Endothelial cell of umbilical vein (primary cell): ENCODE measurements around the gene LOXHD1. TPM values are rescaled to one million over a fixed set of nuclear protein-coding genes. Genes with fewer than 3 reads are reported as not detected.

Source experiments
- BruUV-seq: library from RNA; stranded (reverse); fragments of 400-500 nt; replicated peaks from 2 replicates; lab custom pipeline; 2021; lab: Mats Ljungman, UMichigan
- CTCF ChIA-PET: fragments of 300-600, 350-600 bp; sonication (Branson Sonifier 250); formaldehyde crosslinking; loops from one replicate; lab custom pipeline; 2021; ENCODE audit warnings: antibody characterized with exemption, inconsistent platforms; lab: Charles Lee
- POLR2A ChIA-PET: fragments of 300-600, 350-600 bp; sonication (Branson Sonifier 250); formaldehyde crosslinking; loops from one replicate; lab custom pipeline; 2021; ENCODE audit warnings: antibody characterized with exemption, inconsistent platforms; lab: Charles Lee
- DNase-seq: peaks from one replicate; pipeline ENCODE4 v3.0.0-alpha.2; 2011; ENCODE audit warnings: low read depth, low spot score
- FAIRE-seq: peaks from 2 replicates; lab custom pipeline; 2011; peaks lifted over from hg19 to GRCh38; lab: Jason Lieb, UNC
- H2AFZ ChIP-seq: 2 replicates; pipeline ENCODE4 v1.6.0; 2012; ENCODE audit warnings: low read depth, low read length, control low read depth, inconsistent platforms
- H3K27ac ChIP-seq: 2 replicates; pipeline ENCODE4 v1.5.1; 2011; ENCODE audit warnings: low read depth, mild to moderate bottlenecking, control low read depth, low read length, moderate library complexity; ENCODE audit not compliant: insufficient read depth
- H3K27me3 ChIP-seq, 2 experiments: 2 replicates each; pipeline versions ENCODE4 v1.6.0 to v1.6.1; 2011; ENCODE audit warnings: low read length in 2 of 2, mixed read lengths in 1 of 2; ENCODE audit not compliant: control insufficient read depth in 2 of 2, insufficient read depth in 2 of 2
- H3K36me3 ChIP-seq, 2 experiments: 2 replicates in 1 of 2; 3 replicates in 1 of 2; pipeline ENCODE4 v1.5.1; 2011; ENCODE audit warnings: low read length in 2 of 2, mild to moderate bottlenecking in 1 of 2, moderate library complexity in 1 of 2; ENCODE audit not compliant: control insufficient read depth in 2 of 2, insufficient read depth in 2 of 2; ENCODE audit errors: extremely low read depth in 1 of 2
- H3K4me1 ChIP-seq: 3 replicates; pipeline ENCODE4 v1.5.1; 2011; ENCODE audit warnings: mild to moderate bottlenecking, low read length; ENCODE audit not compliant: control insufficient read depth, insufficient read depth; ENCODE audit errors: extremely low read depth
- H3K4me2 ChIP-seq: 2 replicates; pipeline ENCODE4 v1.6.1; 2011; ENCODE audit warnings: low read length, control low read depth, mixed read lengths; ENCODE audit not compliant: insufficient read depth
- H3K4me3 ChIP-seq, 3 experiments: fragments of 200-600 bp in 1 of 3; sonication (generic), shearing (Covaris generic) in 1 of 3; replicated peaks in 1 of 3; 2 replicates each; pipeline ENCODE4 v1.5.1; 2011 to 2016; ENCODE audit warnings: control low read depth in 3 of 3, low read length in 3 of 3, mild to moderate bottlenecking in 2 of 3, inconsistent platforms in 1 of 3, low read depth in 1 of 3, moderate library complexity in 1 of 3; ENCODE audit not compliant: insufficient read depth in 1 of 3
- H3K79me2 ChIP-seq: 2 replicates; pipeline ENCODE4 v1.6.0; 2012; ENCODE audit warnings: low read length, inconsistent platforms; ENCODE audit not compliant: control insufficient read depth, insufficient read depth
- H3K9ac ChIP-seq: replicated peaks from 2 replicates; pipeline ENCODE3; 2011; ENCODE audit warnings: low read length, control low read depth; ENCODE audit not compliant: insufficient read depth; ENCODE audit errors: extremely low read depth
- H3K9me1 ChIP-seq: replicated peaks from 3 replicates; pipeline ENCODE4 v1.6.0; 2011; ENCODE audit warnings: mild to moderate bottlenecking, low read length; ENCODE audit not compliant: control insufficient read depth, insufficient read depth; ENCODE audit errors: extremely low read depth
- H3K9me3 ChIP-seq: replicated peaks from 2 replicates; pipeline ENCODE4 v1.5.1; 2012; ENCODE audit warnings: low read length, inconsistent platforms; ENCODE audit not compliant: control insufficient read depth, insufficient read depth
- H4K20me1 ChIP-seq: replicated peaks from 2 replicates; pipeline ENCODE3; 2011; ENCODE audit warnings: mild to moderate bottlenecking, low read length; ENCODE audit not compliant: control insufficient read depth, insufficient read depth; ENCODE audit errors: extremely low read depth
- CTCF ChIP-seq, 2 donors: IDR thresholded peaks; 1 replicate in 1 of 2; 2 replicates in 1 of 2; pipeline ENCODE4 v1.5.1; 2011; ENCODE audit warnings: low read length in 2 of 2, mild to moderate bottlenecking in 2 of 2, moderate library complexity in 2 of 2, control low read depth in 1 of 2, inconsistent platforms in 1 of 2, low read depth in 1 of 2; ENCODE audit not compliant: insufficient read depth in 1 of 2; ENCODE audit errors: extremely low read depth in 1 of 2
- EZH2 ChIP-seq: IDR thresholded peaks from 2 replicates; pipeline ENCODE4 v1.6.1; 2012; ENCODE audit warnings: borderline replicate concordance, low read depth, mild to moderate bottlenecking, moderate library complexity, low read length, inconsistent platforms; ENCODE audit not compliant: severe bottlenecking
- FOS ChIP-seq: IDR thresholded peaks from 2 replicates; pipeline ENCODE4 v1.6.1; 2011; ENCODE audit warnings: mild to moderate bottlenecking, low read length, moderate library complexity, borderline replicate concordance; ENCODE audit not compliant: insufficient read depth
- GATA2 ChIP-seq: IDR thresholded peaks from 2 replicates; pipeline ENCODE4 v1.7.0; 2011; ENCODE audit warnings: low read depth, mild to moderate bottlenecking, moderate library complexity, mixed read lengths, low read length; ENCODE audit not compliant: insufficient read length, insufficient read depth
- JUN ChIP-seq: IDR thresholded peaks from 2 replicates; pipeline ENCODE4 v1.6.1; 2011; ENCODE audit warnings: borderline replicate concordance, low read depth; ENCODE audit not compliant: insufficient read length, insufficient read depth
- MYC ChIP-seq: IDR thresholded peaks from one replicate; pipeline ENCODE4 v1.6.1; 2011; ENCODE audit warnings: mild to moderate bottlenecking, low read depth, low read length
- POLR2A ChIP-seq: IDR thresholded peaks from 2 replicates; pipeline ENCODE4 v1.6.1; 2012; ENCODE audit warnings: low read depth, mild to moderate bottlenecking, control low read depth, low read length
- POLR2AphosphoS5 ChIP-seq: IDR thresholded peaks from 2 replicates; pipeline ENCODE4 v1.6.1; 2012; ENCODE audit warnings: low read depth, mild to moderate bottlenecking, control low read depth, low read length, moderate library complexity; ENCODE audit not compliant: insufficient read depth
- dilution Hi-C: fragments of 300-500 bp; cut with MboI; formaldehyde crosslinking; loops from one replicate; pipeline ENCODE4 v1.15.0; 2019; ENCODE audit warnings: low sequenced_read_pairs; ENCODE audit not compliant: extremely low pct_ligation_motif_present
- intact Hi-C: fragments of 100-400 bp; cut with micrococcal nuclease; formaldehyde crosslinking; loops from one replicate; pipeline ENCODE4 v1.10.0; 2022
- polyA plus RNA-seq, 4 experiments: library from polyadenylated mRNA; depleted of rRNA in 3 of 4; stranded (reverse) in 3 of 4; unstranded in 1 of 4; fragments of >200 nt; gene quantifications; 2 replicates each; pipeline versions ENCODE4 v1.2.1 to v1.2.3, GENCODE V29; 2011 to 2012; ENCODE audit warnings: missing spikeins in 1 of 4
- total RNA-seq: library from RNA; stranded (reverse); gene quantifications from 2 replicates; pipeline ENCODE4 v1.2.3, GENCODE V29; 2021
- TF ChIP-seq, protein P1 (sequence below): IDR thresholded peaks from 2 replicates; pipeline ENCODE4 v1.6.1; 2011; ENCODE audit not compliant: insufficient read depth, insufficient read length

LOXHD1 gene
- total and polyA plus RNA-seq, 2 donors (not counting 3 experiments of a cell fraction or from before 2014, with no cell fraction given) = not detected

- dilution Hi-C loops = no loop called here
- ChIA-PET POLR2A (no interaction called here), CTCF (no interaction called here)
- Histone ChIP-seq H3K27ac (no peak overlapping the region), H3K4me3 (no peak overlapping the region), H3K36me3 (no peaks in the 10 kb centered on the region), H2AFZ (no peak overlapping the region), H3K79me2 (no peaks in the 10 kb centered on the region), H3K9ac (no peak overlapping the region), H3K9me1 (no peaks in the 10 kb centered on the region), H3K4me1 (no peaks in the 10 kb centered on the region), H4K20me1 (no peaks in the 10 kb centered on the region), H3K9me3 (no peaks in the 10 kb centered on the region), H3K27me3 (no peaks in the 10 kb centered on the region), H3K4me2 (no peak overlapping the region)
- DNase-seq = no peak
- BruUV-seq = no TSS peak
- intact Hi-C loops = no loop called here
- FAIRE-seq = no peak
- TF ChIP-seq FOS = no peak
- TF ChIP-seq, protein P1, sequence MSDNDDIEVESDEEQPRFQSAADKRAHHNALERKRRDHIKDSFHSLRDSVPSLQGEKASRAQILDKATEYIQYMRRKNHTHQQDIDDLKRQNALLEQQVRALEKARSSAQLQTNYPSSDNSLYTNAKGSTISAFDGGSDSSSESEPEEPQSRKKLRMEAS = no peak
- no peak for TF ChIP-seq CTCF (IDR thresholded peaks at IDR 0.05; ENCODE audit: extremely low read depth in 1 of 2, insufficient read depth in 1 of 2, low read depth in 1 of 2, low read length in 2 of 2)
- no peak for TF ChIP-seq GATA2
- no peak for TF ChIP-seq POLR2A
- TF ChIP-seq POLR2AphosphoS5 = no peak
- no peak for TF ChIP-seq EZH2
- TF ChIP-seq JUN = no peak
- no peak for TF ChIP-seq MYC
Observed at GRCh38 chr18:46696702-46697101, 39.7 kb upstream of the LOXHD1 start.
